Esophagus squamous epithelium (tissue), 5 donors: Measurements from ENCODE around the gene FTCD. TPM values are rescaled to one million over a fixed set of nuclear protein-coding genes. Genes with fewer than 3 reads are reported as not detected.
"Not testable (repeated sequence)": the region's sequence is repeated elsewhere in the genome, so short reads cannot be mapped to it uniquely, and the experiment has no call there.

ENCODE experiments used
- DNase-seq: peaks from one replicate; lab custom pipeline; 2025; lab: John Stamatoyannopoulos, UW
- H3K27ac ChIP-seq, 4 donors: fragments of 200-600 bp; sonication (generic); one replicate each; pipeline ENCODE4 v1.5.1; 2016 to 2019; ENCODE audit warnings: mild to moderate bottlenecking in 1 of 4
- H3K27me3 ChIP-seq, 4 donors: fragments of 200-600 bp; sonication (generic); 1 replicate in 3 of 4; 2 replicates in 1 of 4; pipeline versions ENCODE4 v1.5.1 to v1.6.0; 2017 to 2021; ENCODE audit warnings: antibody characterized with exemption in 1 of 4
- H3K36me3 ChIP-seq, 3 donors: fragments of 200-600 bp; sonication (generic); one replicate each; pipeline ENCODE4 v1.5.1; 2016 to 2019
- H3K4me1 ChIP-seq, 3 donors: fragments of 200-600 bp; sonication (generic); one replicate each; pipeline ENCODE4 v1.5.1; 2017 to 2019
- H3K4me3 ChIP-seq, 4 donors: fragments of 200-600 bp; sonication (generic); 1 replicate in 3 of 4; 2 replicates in 1 of 4; pipeline ENCODE4 v1.5.1; 2016 to 2019; ENCODE audit warnings: mild to moderate bottlenecking in 2 of 4, moderate library complexity in 1 of 4
- H3K9me3 ChIP-seq, 3 donors: fragments of 200-600 bp; sonication (generic); one replicate each; pipeline ENCODE4 v1.5.1; 2016 to 2019
- CTCF ChIP-seq, 6 experiments: fragments of 450-650 bp in 4 of 6; fragments of 200-600 bp in 2 of 6; sonication (generic) in 2 of 6; IDR thresholded peaks; one replicate each; pipeline ENCODE4 v1.5.1; 2016 to 2019; ENCODE audit warnings: antibody characterized with exemption in 6 of 6, mild to moderate bottlenecking in 4 of 6, moderate library complexity in 4 of 6
- POLR2A ChIP-seq, 4 donors: fragments of 450-650 bp; IDR thresholded peaks; one replicate each; pipeline ENCODE4 v1.6.1; 2017; ENCODE audit warnings: antibody characterized with exemption in 4 of 4, mild to moderate bottlenecking in 4 of 4, moderate library complexity in 3 of 4
- WGBS, 2 donors: methylation state at CpG; one replicate each; pipeline ENCODE4 v1.1.5; 2018; 5-methylcytosine and 5-hydroxymethylcytosine counted together
- intact Hi-C: fragments of 100-400 bp; cut with DNase I; formaldehyde crosslinking; loops from one replicate; pipeline ENCODE4 v1.15.0; 2022
- total RNA-seq, 4 donors: library from RNA; depleted of rRNA; stranded (reverse); fragments of >200 nt; gene quantifications; one replicate each; pipeline ENCODE4 v1.1.0, GENCODE V29; 2016
- donor health status: DM: yes; HTN: yes; CAD: no.

FTCD gene
- total RNA-seq, 4 donors from 2014 or later, result not detected

GRCh38 chr21:46149205-46149901, 6.0 kb downstream of the FTCD start:
- Histone ChIP-seq H3K4me1 (peaks cover 5 to 12% (median 9%) of the 10 kb centered on the region in 3 donors), H3K36me3 (no peaks in the 10 kb centered on the region), H3K27ac (no peak overlapping the region), H3K9me3 (no peaks in the 10 kb centered on the region), H3K27me3 (no peaks in the 10 kb centered on the region), H3K4me3 (no peak overlapping the region)
- TF ChIP-seq POLR2A (IDR thresholded peaks at IDR 0.05) (no peak), CTCF (IDR thresholded peaks at IDR 0.05) (no peak)
- intact Hi-C loops, result no loop called here
- DNase-seq, result no peak
- 80% methylated on average over 22 of the region's 22 CpGs for WGBS, 2 donors

GRCh38 chr21:46148106-46148505, 7.3 kb downstream of the FTCD start:
- no peak for DNase-seq
- TF ChIP-seq POLR2A (IDR thresholded peaks at IDR 0.05) (no peak), CTCF (IDR thresholded peaks at IDR 0.05) (no peak)

GRCh38 chr21:46147429-46147828, 8.0 kb downstream of the FTCD start:
- H3K27ac ChIP-seq, H3K4me3 ChIP-seq, H3K27me3 ChIP-seq, H3K9me3 ChIP-seq, DNase-seq, H3K36me3 ChIP-seq, intact Hi-C loops: not testable (repeated sequence)
- peaks cover 0 to 12% (median 0%) of the 10 kb centered on the region in 3 donors for H3K4me1 ChIP-seq
- peak in 4 of 6 experiments; percentile 33 to 58 (median 38) for TF ChIP-seq CTCF (IDR thresholded peaks at IDR 0.05)
- 40 to 64% methylated on average over 6 to 11 of the region's 12 CpGs for WGBS, 2 donors

More at GRCh38 chr21:46148106-46148505, 7.3 kb downstream of the FTCD start:
- Histone ChIP-seq H3K9me3 (no peaks in the 10 kb centered on the region), H3K4me3 (no peak overlapping the region), H3K27ac (no peak overlapping the region), H3K36me3 (no peaks in the 10 kb centered on the region), H3K27me3 (no peaks in the 10 kb centered on the region), H3K4me1 (peaks cover 0 to 17% (median 5%) of the 10 kb centered on the region in 3 donors)
- WGBS, 2 donors, result 58 to 77% methylated on average over 10 to 11 of the region's 11 CpGs
- intact Hi-C loops, result no loop called here

- TF ChIP-seq CTCF (IDR thresholded peaks at IDR 0.05) (no peak), POLR2A (IDR thresholded peaks at IDR 0.05) (no peak)
- Histone ChIP-seq H3K36me3 (no peaks in the 10 kb centered on the region), H3K9me3 (no peaks in the 10 kb centered on the region), H3K4me3 (no peak overlapping the region), H3K27me3 (peaks cover 0 to under 1% (median 0%) of the 10 kb centered on the region in 4 donors), H3K27ac (no peak overlapping the region), H3K4me1 (peaks cover 0 to 12% (median 0%) of the 10 kb centered on the region in 3 donors)
- DNase-seq, result no peak
- 13 to 52% methylated on average over 1 to 13 of the region's 14 CpGs for WGBS, 2 donors
- intact Hi-C loops, result no loop called here
These were observed 8.5 kb downstream of the FTCD start for GRCh38 chr21:46146856-46147255.

GRCh38 chr21:46145840-46146691, 9.3 kb downstream of the FTCD start:
- no peak overlapping the region for H3K4me3 ChIP-seq
- TF ChIP-seq POLR2A (IDR thresholded peaks at IDR 0.05) (no peak), CTCF (IDR thresholded peaks at IDR 0.05) (no peak)
- peaks cover 0 to 12% (median 0%) of the 10 kb centered on the region in 3 donors for H3K4me1 ChIP-seq
- no peaks in the 10 kb centered on the region for H3K36me3 ChIP-seq
- no peaks in the 10 kb centered on the region for H3K9me3 ChIP-seq
- peaks cover 0 to 3% (median 0%) of the 10 kb centered on the region in 4 donors for H3K27me3 ChIP-seq
- no peak overlapping the region for H3K27ac ChIP-seq
- WGBS, 2 donors, result 73 to 90% methylated on average over 13 to 21 of the region's 60 CpGs
- no peak for DNase-seq
- intact Hi-C loops, result no loop called here
